Activated CD8-positive, alpha-beta memory T cell treated with anti-CD3 and anti-CD28 coated beads, Interleukin-2, amount 10 ng/mL, durations not matched to agents 7 days and 5 days (primary cell): ENCODE data around the gene QSER1. TPM values are rescaled to one million over a fixed set of nuclear protein-coding genes. Genes with fewer than 3 reads are reported as not detected.
"Not testable (repeated sequence)": the region's sequence is repeated elsewhere in the genome, so short reads cannot be mapped to it uniquely, and the experiment has no call there.

Source experiments
- ATAC-seq: fragments of 150-1000 bp; cut with Tn5 transposase; one replicate; pipeline ENCODE4 v1.10.0; 2021; ENCODE audit warnings: moderate library complexity
- CTCF ChIA-PET: fragments of 350-600 bp; sonication (Branson Sonifier 250); formaldehyde crosslinking; loops from one replicate; lab custom pipeline; 2021; ENCODE audit warnings: antibody characterized with exemption; lab: Charles Lee
- DNase-seq: peaks from one replicate; pipeline ENCODE4 v3.0.0-alpha.2; 2020
- H3K27ac Mint-ChIP-seq: one replicate; pipeline ENCODE4 v1.8.0; 2021; ENCODE audit warnings: mild to moderate bottlenecking, mixed read lengths
- H3K27me3 Mint-ChIP-seq: one replicate; pipeline ENCODE4 v1.8.0; 2021; ENCODE audit warnings: mixed read lengths
- H3K36me3 Mint-ChIP-seq: one replicate; pipeline ENCODE4 v1.8.0; 2021; ENCODE audit warnings: mild to moderate bottlenecking, mixed read lengths
- H3K4me1 Mint-ChIP-seq: one replicate; pipeline ENCODE4 v1.8.0; 2021; ENCODE audit warnings: mixed read lengths
- H3K4me3 Mint-ChIP-seq: one replicate; pipeline ENCODE4 v1.8.0; 2021; ENCODE audit warnings: mild to moderate bottlenecking, moderate library complexity, mixed read lengths
- H3K9me3 Mint-ChIP-seq: one replicate; pipeline ENCODE4 v1.8.0; 2022; ENCODE audit warnings: low read depth, mixed read lengths
- total RNA-seq, 2 experiments: library from RNA; stranded (reverse); gene quantifications; one replicate each; pipeline ENCODE4 v1.2.3, GENCODE V29; 2021

QSER1 gene
- total RNA-seq, 2 experiments from 2014 or later = 8.0 to 11.6 TPM

DNA sequence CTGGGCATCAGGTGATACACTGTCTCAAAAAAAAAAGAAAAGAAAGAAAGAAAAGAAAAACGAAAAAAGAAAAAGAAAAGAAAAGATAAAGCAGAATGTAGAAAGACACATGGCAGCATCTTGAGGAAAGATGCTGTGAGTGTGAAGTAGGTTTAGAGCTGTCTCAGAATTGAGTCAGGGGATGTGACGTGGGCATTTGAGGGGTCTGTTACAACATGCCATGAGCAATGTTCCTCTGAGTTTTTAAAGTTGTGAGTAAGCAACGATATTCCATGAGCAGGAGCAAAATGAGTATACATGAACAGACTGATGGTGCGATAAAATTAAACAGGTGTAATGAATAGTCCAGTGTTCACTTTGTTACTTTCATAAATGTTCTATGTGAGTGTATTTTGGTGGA lies 11.3 kb upstream of the QSER1 start:
- CTCF ChIA-PET = interaction anchor here (1.3 to 1.5 kb wide), 2 partner anchors 10 to 184 kb away, joined by 3 read pairs; no protein-coding TSS in a partner anchor
- Mint-ChIP-seq H3K4me1 (no peaks in the 10 kb centered on the region), H3K4me3 (no peak overlapping the region), H3K9me3 (no peaks in the 10 kb centered on the region), H3K27ac (no peak overlapping the region), H3K27me3 (peaks cover 15% of the 10 kb centered on the region), H3K36me3 (no peaks in the 10 kb centered on the region)
- ATAC-seq (no peak), DNase-seq (no peak)

DNA sequence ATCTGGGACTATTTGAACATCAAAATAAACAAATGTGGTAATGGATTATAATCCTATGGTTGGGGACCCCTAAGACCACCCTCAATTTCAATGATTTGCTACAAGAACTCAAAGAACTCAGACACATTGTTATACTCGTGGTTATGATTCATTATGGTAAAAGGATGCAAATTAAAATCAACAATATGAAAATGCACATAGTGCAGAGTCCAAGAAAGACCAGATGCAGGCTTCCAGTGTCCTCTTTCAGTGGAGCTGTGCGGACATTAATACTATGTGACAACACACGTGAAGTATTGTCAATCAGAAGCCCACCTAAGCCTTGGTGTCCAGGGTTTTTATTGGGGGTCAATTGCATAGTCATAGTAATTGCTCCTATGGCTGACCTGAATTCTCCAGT lies 9.2 kb upstream of the QSER1 start:
- H3K4me1 Mint-ChIP-seq = no peaks in the 10 kb centered on the region
- CTCF ChIA-PET = interaction anchor here (2.0 kb wide), 1 partner anchor 182 kb away, joined by 5 read pairs; no protein-coding TSS in a partner anchor
- no peak overlapping the region for H3K27ac Mint-ChIP-seq
- H3K9me3 Mint-ChIP-seq = no peaks in the 10 kb centered on the region
- H3K27me3 Mint-ChIP-seq = peaks cover 11% of the 10 kb centered on the region
- DNase-seq = no peak
- no peak overlapping the region for H3K4me3 Mint-ChIP-seq
- H3K36me3 Mint-ChIP-seq = no peaks in the 10 kb centered on the region
- no peak for ATAC-seq

DNA sequence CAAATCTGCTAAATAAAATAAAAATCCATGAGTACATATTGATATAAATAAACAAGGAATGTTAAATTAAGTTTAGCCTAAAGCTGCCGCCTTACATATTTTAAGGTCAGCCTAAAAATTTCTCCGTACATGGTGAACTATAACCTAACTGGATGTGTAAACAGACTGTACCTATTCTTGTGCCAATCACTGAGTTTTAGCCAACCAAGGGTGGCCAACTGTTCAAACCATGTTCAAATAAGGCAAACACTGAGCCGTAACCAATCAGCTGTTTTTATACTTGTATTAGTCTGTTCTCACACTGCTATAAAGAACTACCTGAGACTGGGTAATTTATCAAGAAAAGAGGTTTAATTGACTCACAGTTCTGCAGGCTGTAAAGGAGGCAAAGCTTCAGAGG lies 8.6 kb upstream of the QSER1 start:
- Mint-ChIP-seq H3K36me3 (no peaks in the 10 kb centered on the region), H3K27ac (no peak overlapping the region), H3K4me1 (no peaks in the 10 kb centered on the region), H3K9me3 (no peaks in the 10 kb centered on the region), H3K4me3 (no peak overlapping the region), H3K27me3 (peaks cover 7% of the 10 kb centered on the region)
- DNase-seq (no peak), ATAC-seq (no peak)
- CTCF ChIA-PET = interaction anchor here (2.0 kb wide), 1 partner anchor 182 kb away, joined by 5 read pairs; no protein-coding TSS in a partner anchor

DNA sequence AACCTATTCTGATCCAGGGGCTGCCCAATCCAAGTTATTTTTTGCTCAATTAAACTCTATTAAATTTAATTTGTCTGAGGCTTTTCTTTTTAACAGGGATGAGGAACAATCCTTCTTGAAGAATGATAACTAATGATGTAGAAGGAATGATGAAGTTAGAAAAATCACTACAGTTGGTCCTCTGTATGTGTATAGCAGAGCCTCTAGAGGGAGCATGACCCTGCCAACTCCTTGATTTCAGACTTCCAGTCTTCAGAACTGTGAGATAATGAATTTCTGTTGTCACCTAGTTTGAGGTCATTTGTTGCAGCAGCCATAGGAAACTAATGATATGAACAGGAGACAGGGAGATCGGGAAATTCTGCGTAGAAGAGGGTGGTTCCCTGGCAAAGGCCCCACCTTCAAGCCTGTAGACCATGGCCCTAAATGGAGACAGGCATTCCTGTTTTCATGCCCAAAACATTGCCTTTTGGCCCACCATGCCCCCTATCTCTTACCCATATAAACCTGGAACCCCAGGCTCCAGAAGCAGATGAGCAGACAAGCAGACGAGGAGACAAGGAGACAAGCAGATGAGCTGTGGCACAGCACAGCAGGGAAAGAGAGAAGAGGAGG lies 7.7 kb upstream of the QSER1 start:
- CTCF ChIA-PET = interaction anchor here (1.2 to 2.0 kb wide), 2 partner anchors 10 to 181 kb away, joined by 5 read pairs; no protein-coding TSS in a partner anchor
- H3K36me3 Mint-ChIP-seq = no peaks in the 10 kb centered on the region
- no peak overlapping the region for H3K4me3 Mint-ChIP-seq
- no peaks in the 10 kb centered on the region for H3K9me3 Mint-ChIP-seq
- peak; percentile 47 for ATAC-seq
- DNase-seq = no peak
- H3K27ac Mint-ChIP-seq = no peak overlapping the region
- no peaks in the 10 kb centered on the region for H3K4me1 Mint-ChIP-seq
- H3K27me3 Mint-ChIP-seq = peaks cover 7% of the 10 kb centered on the region

DNA sequence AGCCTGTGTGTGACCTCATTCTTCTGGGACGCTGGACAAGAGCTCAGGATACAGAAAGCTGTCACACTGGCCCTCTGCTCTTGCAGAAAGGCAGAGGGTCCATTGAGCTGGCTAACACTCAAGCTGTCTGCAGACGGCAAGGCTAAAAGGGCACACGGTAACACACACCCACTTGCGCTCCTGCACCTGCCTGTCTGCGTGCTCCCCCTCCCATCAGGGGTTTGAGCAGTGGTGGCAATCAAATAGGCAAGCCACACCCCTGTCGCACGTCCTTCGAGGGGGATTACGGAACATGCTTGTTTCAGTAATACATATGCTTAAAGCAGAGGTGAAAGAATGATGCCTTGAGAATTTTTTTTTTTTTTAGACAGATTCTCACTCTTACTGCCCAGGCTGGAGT lies 7.1 kb upstream of the QSER1 start:
- Mint-ChIP-seq H3K27ac (no peak overlapping the region), H3K36me3 (no peaks in the 10 kb centered on the region), H3K9me3 (no peaks in the 10 kb centered on the region), H3K4me1 (no peaks in the 10 kb centered on the region), H3K27me3 (peaks cover 9% of the 10 kb centered on the region), H3K4me3 (no peak overlapping the region)
- CTCF ChIA-PET = interaction anchor here (1.1 to 1.2 kb wide), 2 partner anchors 9 to 459 kb away, joined by 4 to 5 read pairs; no protein-coding TSS in a partner anchor
- DNase-seq (no peak), ATAC-seq (no peak)

DNA sequence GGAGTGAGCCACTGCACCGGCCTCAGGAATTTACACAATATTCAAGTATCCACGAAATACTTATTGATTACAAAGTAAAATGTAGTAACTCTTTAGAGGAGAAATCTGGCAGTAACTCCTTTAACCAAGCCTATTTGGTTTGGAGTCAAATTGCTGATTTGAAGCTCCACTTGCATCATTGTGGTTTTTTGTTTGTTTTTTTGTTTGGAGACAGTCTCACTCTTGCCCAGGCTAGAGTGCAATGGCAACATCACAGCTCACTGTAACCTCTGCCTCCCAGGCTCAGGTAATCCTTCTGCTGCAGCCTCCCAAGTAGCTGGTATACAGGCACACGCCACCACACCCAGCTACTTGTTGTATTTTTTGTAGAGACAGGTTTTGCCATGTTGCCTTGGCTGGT lies 6.4 kb upstream of the QSER1 start:
- H3K27me3 Mint-ChIP-seq = peaks cover 7% of the 10 kb centered on the region
- H3K36me3 Mint-ChIP-seq = no peaks in the 10 kb centered on the region
- H3K27ac Mint-ChIP-seq = no peak overlapping the region
- no peak for ATAC-seq
- H3K4me1 Mint-ChIP-seq = no peaks in the 10 kb centered on the region
- CTCF ChIA-PET = interaction anchor here (1.1 to 1.2 kb wide), 2 partner anchors 8 to 459 kb away, joined by 4 to 5 read pairs; no protein-coding TSS in a partner anchor
- DNase-seq = no peak
- H3K9me3 Mint-ChIP-seq = no peaks in the 10 kb centered on the region
- H3K4me3 Mint-ChIP-seq = no peak overlapping the region

DNA sequence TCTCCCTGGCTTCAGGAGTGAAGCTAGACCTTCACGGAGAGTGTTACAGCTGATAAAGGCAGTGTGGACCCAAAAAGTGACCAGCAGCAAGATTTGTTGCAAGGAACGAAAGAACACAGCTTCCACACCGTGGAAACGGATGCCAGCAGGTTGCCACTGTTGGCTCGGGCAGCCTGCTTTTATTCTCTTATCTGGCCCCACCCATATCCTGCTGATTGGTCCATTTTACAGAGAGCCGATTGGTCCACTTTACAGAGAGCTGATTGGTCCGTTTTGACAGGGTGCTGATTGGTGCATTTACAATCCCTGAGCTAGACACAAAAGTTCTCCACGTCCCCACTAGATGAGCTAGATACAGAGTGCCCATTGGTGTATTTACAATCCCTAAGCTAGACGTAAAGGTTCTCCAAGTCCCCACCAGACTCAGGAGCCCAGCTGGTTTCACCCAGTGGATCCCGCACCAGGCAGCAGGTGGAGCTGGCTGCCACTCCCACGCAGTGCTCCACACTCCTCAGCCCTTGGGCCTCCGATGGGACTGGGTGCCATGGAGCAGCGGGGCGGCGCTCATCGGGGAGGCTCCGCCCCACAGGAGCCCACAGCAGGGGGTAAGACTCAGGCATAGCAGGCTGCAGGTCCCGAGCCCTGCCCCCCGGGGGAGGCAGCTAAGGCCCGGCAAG lies 4.8 kb upstream of the QSER1 start:
- DNase-seq, ATAC-seq, H3K4me1 Mint-ChIP-seq, H3K36me3 Mint-ChIP-seq, H3K4me3 Mint-ChIP-seq, H3K9me3 Mint-ChIP-seq, H3K27ac Mint-ChIP-seq: not testable (repeated sequence)
- H3K27me3 Mint-ChIP-seq = peaks cover 13% of the 10 kb centered on the region
- CTCF ChIA-PET = interaction anchor here (1.0 kb wide), 1 partner anchor 11 kb away, joined by 3 read pairs; no protein-coding TSS in a partner anchor

DNA sequence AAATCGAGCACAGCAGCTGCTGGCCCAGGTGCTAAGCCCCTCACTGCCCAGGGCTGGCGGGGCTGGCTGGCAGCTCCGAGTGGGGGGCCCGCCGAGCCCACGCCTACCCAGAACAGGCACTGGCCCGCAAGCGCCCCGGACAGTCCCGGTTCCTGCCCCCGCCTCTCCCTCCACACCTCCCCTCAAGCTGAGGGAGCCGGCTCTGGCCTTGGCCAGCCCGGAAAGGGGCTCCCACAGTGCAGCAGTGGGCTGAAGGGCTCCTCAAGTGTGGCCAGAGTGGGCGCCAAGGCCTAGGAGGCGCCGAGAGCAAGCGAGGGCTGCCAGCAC lies 4.3 kb upstream of the QSER1 start:
- H3K27ac Mint-ChIP-seq, CTCF ChIA-PET, ATAC-seq, H3K4me1 Mint-ChIP-seq, H3K4me3 Mint-ChIP-seq, H3K36me3 Mint-ChIP-seq, DNase-seq, H3K9me3 Mint-ChIP-seq: not testable (repeated sequence)
- H3K27me3 Mint-ChIP-seq = peaks cover 13% of the 10 kb centered on the region

DNA sequence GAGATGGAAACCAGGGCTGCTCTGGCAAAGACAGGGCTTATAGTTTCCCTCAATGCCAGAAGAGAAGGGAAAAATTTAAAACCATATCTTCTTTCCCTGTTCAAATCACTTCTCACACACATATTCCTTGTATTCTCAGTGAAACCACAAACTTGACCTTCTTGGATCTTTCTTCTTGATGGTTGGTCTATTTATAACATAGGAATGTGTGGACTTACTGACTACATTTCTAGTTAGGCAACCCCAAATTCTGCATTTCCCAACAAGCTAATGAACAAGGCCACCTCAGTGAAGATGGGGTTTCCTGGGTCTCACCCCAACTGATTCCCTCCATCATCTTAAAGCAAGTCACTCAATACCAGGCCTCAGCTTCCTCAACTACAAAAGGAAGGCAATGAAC lies 3.8 kb upstream of the QSER1 start:
- Mint-ChIP-seq H3K36me3 (no peaks in the 10 kb centered on the region), H3K4me3 (no peak overlapping the region), H3K4me1 (peaks cover 6% of the 10 kb centered on the region), H3K9me3 (no peaks in the 10 kb centered on the region), H3K27me3 (peaks cover 13% of the 10 kb centered on the region), H3K27ac (no peak overlapping the region)
- DNase-seq = no peak
- no peak for ATAC-seq
- CTCF ChIA-PET = no interaction called here

DNA sequence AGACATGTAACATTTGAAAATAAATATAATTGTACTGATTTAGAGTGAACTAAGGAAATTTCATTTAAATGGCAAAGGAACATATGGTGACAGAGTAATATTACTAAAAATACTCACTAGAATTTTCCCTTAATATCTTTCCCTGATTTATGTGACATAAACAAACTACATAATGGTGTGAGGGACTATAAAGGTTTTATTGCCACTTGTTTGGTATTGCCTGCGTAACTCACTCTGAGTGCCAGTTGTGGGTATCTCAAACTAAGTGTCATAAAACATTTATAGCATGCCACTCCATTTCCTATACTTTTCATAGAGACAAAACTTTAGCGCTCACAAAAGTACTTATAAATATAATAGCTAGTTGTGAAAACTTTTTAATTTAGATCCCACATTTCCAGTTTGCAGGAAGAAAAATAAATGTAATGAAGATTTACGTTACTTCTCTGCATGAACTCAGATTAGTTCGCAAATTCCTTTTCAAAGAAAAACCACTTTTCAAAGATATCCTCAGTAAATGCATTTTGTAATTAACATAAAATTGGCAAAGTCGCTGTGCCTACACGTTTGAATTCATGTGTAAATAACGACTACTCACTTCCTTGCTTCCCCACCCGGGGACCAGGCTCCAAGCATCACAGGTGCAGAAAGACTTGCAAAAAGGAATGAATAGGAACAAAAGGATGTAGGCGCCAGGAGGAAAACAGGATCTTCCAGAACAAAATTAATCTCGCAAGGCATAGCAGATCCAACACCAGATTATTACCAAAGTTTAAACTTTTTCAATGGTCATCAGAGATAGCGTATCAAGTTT lies 1.6 kb upstream of the QSER1 start:
- CTCF ChIA-PET = interaction anchor here (0.6 to 2.1 kb wide), 2 partner anchors 78 to 175 kb away, joined by 3 to 5 read pairs; no protein-coding TSS in a partner anchor
- peak overlapping the region; percentile 17 for H3K27ac Mint-ChIP-seq
- peaks cover 4% of the 10 kb centered on the region for H3K36me3 Mint-ChIP-seq

DNA sequence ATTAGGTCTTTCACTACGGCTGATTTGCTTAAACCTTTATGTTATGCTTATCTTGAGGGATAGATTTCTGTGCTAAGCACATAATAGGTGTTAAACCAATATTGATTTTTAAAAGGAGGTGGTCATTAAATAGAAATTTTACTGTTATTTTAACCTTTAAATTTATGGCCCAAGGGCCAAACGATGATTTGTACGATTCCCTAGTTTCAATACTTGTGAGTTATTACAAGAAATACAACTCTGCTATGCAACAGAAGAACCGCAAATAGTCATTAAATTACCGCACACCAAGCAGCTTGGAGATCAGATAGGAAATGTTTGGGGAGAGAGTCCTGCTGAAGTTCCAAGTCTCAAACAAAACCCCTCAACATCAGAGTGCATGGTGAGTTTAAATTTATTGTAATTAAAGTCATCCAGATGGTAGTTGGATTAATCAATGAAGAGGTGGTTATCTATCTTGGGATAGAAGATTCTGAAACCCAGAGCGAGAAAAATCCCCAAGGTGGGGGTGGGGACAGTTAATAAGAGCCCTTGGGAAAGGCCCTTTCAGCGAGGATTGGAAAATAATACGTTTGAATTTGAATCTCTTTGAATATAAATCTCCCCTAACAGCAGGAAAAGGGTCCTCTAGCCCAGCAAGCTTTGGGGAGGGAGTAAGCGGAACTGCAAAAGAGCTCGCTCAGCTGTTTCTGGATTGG lies 805 bp upstream of the QSER1 start:
- H3K4me1 Mint-ChIP-seq = peaks cover 19% of the 10 kb centered on the region
- H3K36me3 Mint-ChIP-seq = peaks cover 4% of the 10 kb centered on the region
- DNase-seq (no peak), ATAC-seq (no peak)
- H3K9me3 Mint-ChIP-seq = no peaks in the 10 kb centered on the region
- CTCF ChIA-PET = interaction anchor here (1.0 to 2.1 kb wide), 2 partner anchors 82 to 174 kb away, joined by 3 to 5 read pairs; no protein-coding TSS in a partner anchor
- peak overlapping the region; percentile 74 for H3K4me3 Mint-ChIP-seq
- H3K27ac Mint-ChIP-seq = peak overlapping the region; percentile 61
- peaks cover 13% of the 10 kb centered on the region for H3K27me3 Mint-ChIP-seq

More for the DNA sequence above, 1.6 kb upstream of the QSER1 start:
- no peak for DNase-seq
- Mint-ChIP-seq H3K4me3 (peak overlapping the region; percentile 74), H3K27me3 (peaks cover 13% of the 10 kb centered on the region), H3K9me3 (no peaks in the 10 kb centered on the region), H3K4me1 (peaks cover 18% of the 10 kb centered on the region)
- no peak for ATAC-seq

DNA sequence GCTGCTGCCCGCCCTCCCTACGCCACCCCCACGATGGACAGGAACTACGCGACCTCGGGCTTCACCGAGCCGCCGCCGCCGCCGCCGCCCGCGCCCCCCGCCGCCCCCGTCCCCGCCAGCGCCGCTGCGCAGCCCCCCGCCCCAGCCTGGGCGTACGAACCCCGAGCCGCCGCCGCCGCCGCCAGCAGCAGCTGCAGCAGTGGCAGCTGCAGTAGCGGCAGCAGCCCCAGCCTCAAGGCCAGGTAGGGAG lies 407 bp downstream of the QSER1 start:
- peak overlapping the region; percentile 95 for H3K4me3 Mint-ChIP-seq
- peaks cover 13% of the 10 kb centered on the region for H3K27me3 Mint-ChIP-seq
- H3K36me3 Mint-ChIP-seq = peaks cover 4% of the 10 kb centered on the region
- CTCF ChIA-PET = interaction anchor here (0.7 to 1.3 kb wide), 4 partner anchors 18 to 146 kb away, joined by 3 read pairs; partner anchors contain the start of gene TCP11L1
- H3K9me3 Mint-ChIP-seq = no peaks in the 10 kb centered on the region
- H3K27ac Mint-ChIP-seq = peak overlapping the region; percentile 90
- ATAC-seq (no peak), DNase-seq (no peak)
- H3K4me1 Mint-ChIP-seq = peaks cover 23% of the 10 kb centered on the region
